Left lung (tissue), 10 donors: ENCODE results near the gene AARS2. TPM values are rescaled to one million over a fixed set of nuclear protein-coding genes. Genes with fewer than 3 reads are reported as not detected.

Source experiments
- ATAC-seq: fragments of 200-7000 bp; cut with Tn5 transposase; one replicate; pipeline ENCODE4 v1.9.1; 2020; ENCODE audit warnings: moderate library complexity
- DNase-seq, 4 donors: peaks; one replicate each; pipeline ENCODE4 v3.0.0-alpha.2; 2013 to 2020
- H3K27ac ChIP-seq, 2 donors: fragments of 200-600 bp; sonication (generic) in 1 of 2; one replicate each; pipeline versions ENCODE4 v1.5.0 to v1.8.0; 2020 to 2021
- H3K27me3 ChIP-seq, 2 donors: fragments of 200-600 bp; sonication (generic) in 1 of 2; one replicate each; pipeline versions ENCODE4 v1.5.0 to v1.8.0; 2020 to 2021
- H3K36me3 ChIP-seq, 2 donors: fragments of 200-600 bp; sonication (generic) in 1 of 2; one replicate each; pipeline versions ENCODE4 v1.5.0 to v1.8.0; 2020 to 2021
- H3K4me1 ChIP-seq, 2 donors: fragments of 200-600 bp; one replicate each; pipeline ENCODE4 v1.8.0; 2021
- H3K4me3 ChIP-seq, 2 donors: fragments of 200-600 bp; sonication (generic) in 1 of 2; one replicate each; pipeline versions ENCODE4 v1.5.0 to v1.8.0; 2020 to 2021; ENCODE audit warnings: mild to moderate bottlenecking in 1 of 2
- H3K9me3 ChIP-seq, 2 donors: fragments of 200-600 bp; sonication (generic) in 1 of 2; one replicate each; pipeline versions ENCODE4 v1.5.0 to v1.8.0; 2020 to 2021
- intact Hi-C, 2 donors: fragments of 100-400 bp; cut with DNase I; formaldehyde crosslinking; loops; one replicate each; pipeline versions ENCODE4 v1.11.2 to v1.14.2; 2022
- polyA plus RNA-seq, 6 donors: library from polyadenylated mRNA; unstranded; fragments of 120-200 nt; gene quantifications; one replicate each; pipeline ENCODE4 v1.2.1, GENCODE V29; 2013; ENCODE audit not compliant: insufficient read length in 6 of 6
- total RNA-seq, 2 donors: library from RNA; stranded (reverse); fragmentation: NEBNext Ultra II Directional; extraction: Animal tissue kit (Norgen Biotek cat#: 25700); gene quantifications; one replicate each; pipeline ENCODE4 v1.2.1, GENCODE V29; 2021
- TF ChIP-seq, protein P1 (sequence below), 2 donors: fragments of 200-600 bp; sonication (generic) in 1 of 2; IDR thresholded peaks; one replicate each; pipeline versions ENCODE4 v1.5.0 to v1.8.0; 2021; ENCODE audit warnings: antibody characterized with exemption in 2 of 2
- donor health status: DM: no; HTN: yes; CAD: no.
- donor health status: DM: no; HTN: no; CAD: no.

The AARS2 gene
- total and polyA plus RNA-seq, 8 donors, result 10.8 to 18.8 (median 16.2) TPM

DNA sequence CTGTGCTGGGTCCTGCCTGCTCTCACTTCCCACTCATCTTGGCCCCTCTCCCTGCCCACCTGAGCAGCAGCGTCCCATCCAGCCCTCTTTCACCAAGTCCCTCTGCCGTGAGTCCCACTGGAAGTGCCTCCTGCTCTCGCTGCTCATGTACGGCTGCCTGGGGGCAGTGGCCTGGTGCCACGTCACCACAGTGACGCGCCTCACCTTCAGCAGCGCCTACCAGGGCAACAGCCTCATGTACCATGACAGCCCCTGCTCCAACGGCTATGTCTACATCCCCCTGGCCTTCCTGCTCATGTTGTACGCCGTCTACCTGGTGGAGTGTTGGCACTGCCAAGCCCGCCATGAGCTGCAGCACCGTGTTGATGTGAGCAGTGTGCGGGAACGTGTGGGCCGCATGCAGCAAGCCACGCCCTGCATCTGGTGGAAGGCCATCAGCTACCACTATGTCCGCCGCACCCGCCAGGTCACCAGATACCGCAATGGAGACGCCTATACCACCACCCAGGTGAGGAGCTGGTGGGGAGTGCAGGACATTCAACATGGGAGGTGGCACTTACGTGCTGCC, 40.1 kb downstream of the AARS2 start:
- DNase-seq (no peak), ATAC-seq (no peak)
- Histone ChIP-seq H3K9me3 (no peaks in the 10 kb centered on the region), H3K4me3 (no peak overlapping the region), H3K36me3 (no peaks in the 10 kb centered on the region), H3K4me1 (peaks cover 0 to 30% of the 10 kb centered on the region in 2 donors), H3K27ac (no peak overlapping the region), H3K27me3 (peaks cover 59 to 100% of the 10 kb centered on the region in 2 donors)
- TF ChIP-seq, protein P1, sequence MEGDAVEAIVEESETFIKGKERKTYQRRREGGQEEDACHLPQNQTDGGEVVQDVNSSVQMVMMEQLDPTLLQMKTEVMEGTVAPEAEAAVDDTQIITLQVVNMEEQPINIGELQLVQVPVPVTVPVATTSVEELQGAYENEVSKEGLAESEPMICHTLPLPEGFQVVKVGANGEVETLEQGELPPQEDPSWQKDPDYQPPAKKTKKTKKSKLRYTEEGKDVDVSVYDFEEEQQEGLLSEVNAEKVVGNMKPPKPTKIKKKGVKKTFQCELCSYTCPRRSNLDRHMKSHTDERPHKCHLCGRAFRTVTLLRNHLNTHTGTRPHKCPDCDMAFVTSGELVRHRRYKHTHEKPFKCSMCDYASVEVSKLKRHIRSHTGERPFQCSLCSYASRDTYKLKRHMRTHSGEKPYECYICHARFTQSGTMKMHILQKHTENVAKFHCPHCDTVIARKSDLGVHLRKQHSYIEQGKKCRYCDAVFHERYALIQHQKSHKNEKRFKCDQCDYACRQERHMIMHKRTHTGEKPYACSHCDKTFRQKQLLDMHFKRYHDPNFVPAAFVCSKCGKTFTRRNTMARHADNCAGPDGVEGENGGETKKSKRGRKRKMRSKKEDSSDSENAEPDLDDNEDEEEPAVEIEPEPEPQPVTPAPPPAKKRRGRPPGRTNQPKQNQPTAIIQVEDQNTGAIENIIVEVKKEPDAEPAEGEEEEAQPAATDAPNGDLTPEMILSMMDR (IDR thresholded peaks at IDR 0.05), result no peak
- intact Hi-C loops, result no loop called here

DNA sequence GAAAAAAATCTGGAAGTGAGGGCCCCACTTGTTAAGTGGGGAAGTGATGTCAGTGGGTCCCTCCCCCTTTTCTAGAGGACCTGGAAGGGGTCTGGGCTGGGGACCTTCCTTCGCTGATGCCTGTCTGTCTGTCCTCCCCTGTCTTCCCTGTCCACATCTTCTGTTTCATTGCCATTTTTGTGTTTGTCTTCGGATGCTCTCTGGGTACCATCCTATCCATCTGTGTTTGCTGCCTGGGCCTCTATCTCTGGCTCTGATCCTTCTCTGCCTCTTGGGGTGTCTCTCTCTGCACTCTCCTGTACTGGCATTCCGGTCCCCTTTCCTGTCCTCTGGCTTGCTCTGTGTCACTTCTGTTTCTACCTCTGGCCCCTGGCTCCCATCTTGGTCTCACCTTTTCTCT, 40.6 kb downstream of the AARS2 start:
- no peak for ATAC-seq
- intact Hi-C loops, result no loop called here
- H3K27me3 ChIP-seq, result peaks cover 53 to 94% of the 10 kb centered on the region in 2 donors

DNA sequence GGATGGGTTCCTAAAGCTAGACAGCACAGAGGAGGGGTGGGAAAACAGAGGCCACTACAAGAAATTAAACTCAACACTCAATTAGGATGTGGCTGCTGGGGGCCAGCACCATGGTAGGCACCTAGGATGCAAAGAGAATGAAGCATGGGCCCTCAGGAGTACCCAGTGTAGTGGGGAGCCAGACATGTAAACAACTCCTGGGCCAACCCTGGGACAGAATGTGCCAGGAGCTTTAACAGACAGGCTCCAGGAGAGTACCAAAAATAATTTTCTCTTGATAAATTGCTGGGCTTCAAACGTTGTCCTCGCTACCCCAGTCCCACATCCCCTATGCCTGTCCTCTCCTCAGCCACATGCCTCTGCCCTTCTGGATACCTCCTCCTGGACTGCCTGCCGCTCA, 41.2 kb downstream of the AARS2 start:
- TF ChIP-seq, protein P1 (IDR thresholded peaks at IDR 0.05), result no peak
- Histone ChIP-seq H3K4me1 (peaks cover 0 to 30% of the 10 kb centered on the region in 2 donors), H3K27me3 (peaks cover 49 to 88% of the 10 kb centered on the region in 2 donors), H3K36me3 (no peaks in the 10 kb centered on the region), H3K27ac (no peak overlapping the region), H3K9me3 (no peaks in the 10 kb centered on the region), H3K4me3 (no peak overlapping the region)
- ATAC-seq (no peak), DNase-seq (no peak)
- intact Hi-C loops, result no loop called here

More for the DNA sequence above, 40.6 kb downstream of the AARS2 start:
- Histone ChIP-seq H3K4me3 (no peak overlapping the region), H3K27ac (no peak overlapping the region), H3K9me3 (no peaks in the 10 kb centered on the region), H3K36me3 (no peaks in the 10 kb centered on the region), H3K4me1 (peaks cover 0 to 30% of the 10 kb centered on the region in 2 donors)
- no peak for DNase-seq
- TF ChIP-seq, protein P1 (IDR thresholded peaks at IDR 0.05), result no peak

DNA sequence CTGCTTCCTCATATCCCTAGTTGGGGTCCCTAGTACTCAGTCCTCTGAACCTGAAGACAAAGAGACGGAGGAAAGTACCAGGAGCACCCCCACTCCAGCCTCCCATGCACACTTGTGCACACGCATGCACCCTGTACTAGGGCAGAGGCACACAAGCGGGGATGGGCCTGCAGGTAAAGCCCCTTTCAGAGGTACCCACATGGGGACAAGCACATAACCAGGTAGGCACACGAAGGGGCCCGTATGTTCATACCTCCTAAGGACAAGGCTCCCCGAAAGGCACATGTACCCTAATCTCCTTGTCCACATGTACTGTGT, 41.8 kb downstream of the AARS2 start:
- H3K27ac ChIP-seq, result no peak overlapping the region
- peaks cover 43 to 83% of the 10 kb centered on the region in 2 donors for H3K27me3 ChIP-seq
- ATAC-seq (no peak), DNase-seq (no peak)
- TF ChIP-seq, protein P1 (IDR thresholded peaks at IDR 0.05), result no peak
- peaks cover 0 to 29% of the 10 kb centered on the region in 2 donors for H3K4me1 ChIP-seq
- H3K36me3 ChIP-seq, result no peaks in the 10 kb centered on the region
- no peak overlapping the region for H3K4me3 ChIP-seq
- intact Hi-C loops, result no loop called here
- no peaks in the 10 kb centered on the region for H3K9me3 ChIP-seq

DNA sequence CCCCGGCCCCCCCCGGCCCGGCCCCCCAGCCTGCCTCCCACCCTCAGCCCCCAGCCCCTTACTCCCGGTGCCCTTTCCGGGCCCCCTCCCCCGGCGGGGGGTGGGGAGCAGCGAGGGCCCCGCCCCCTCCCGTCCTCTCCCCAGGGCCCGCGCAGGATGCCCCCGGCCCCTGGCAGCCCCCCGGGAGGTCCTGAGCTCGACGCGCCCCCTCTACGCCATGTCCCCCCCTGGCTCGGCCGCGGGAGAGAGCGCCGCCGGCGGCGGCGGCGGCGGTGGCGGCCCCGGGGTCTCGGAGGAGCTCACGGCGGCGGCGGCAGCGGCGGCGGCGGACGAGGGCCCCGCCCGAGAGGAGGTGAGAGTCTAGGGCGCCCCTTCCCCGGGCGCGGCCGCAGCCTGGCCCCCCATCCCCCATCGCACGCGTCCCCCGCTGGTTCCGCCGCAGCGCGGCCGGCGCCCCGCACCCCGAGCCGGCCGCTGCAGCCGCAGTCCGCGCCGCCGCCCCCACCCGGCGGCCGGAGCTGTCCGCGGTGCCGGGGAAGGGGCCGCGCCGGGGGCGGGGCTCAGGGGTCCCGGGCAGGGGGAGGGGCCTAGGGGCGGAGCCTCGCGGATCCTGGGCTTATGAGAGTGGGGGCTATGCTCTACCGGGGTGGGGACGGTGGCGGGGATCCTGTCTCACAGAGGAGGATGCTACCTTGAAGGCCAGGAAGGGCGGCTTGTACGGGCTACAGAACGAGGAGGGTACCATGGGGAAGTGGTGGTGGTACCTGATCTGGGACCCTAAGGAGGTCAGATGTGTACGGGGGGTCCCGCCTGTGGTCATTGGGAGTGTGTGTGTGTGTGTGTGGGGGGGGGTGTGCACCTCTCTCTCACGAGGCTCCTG, 42.4 kb downstream of the AARS2 start:
- ATAC-seq (no peak), DNase-seq (no peak)
- intact Hi-C loops, result no loop called here

More for the DNA sequence above, 42.4 kb downstream of the AARS2 start:
- TF ChIP-seq, protein P1 (IDR thresholded peaks at IDR 0.05), result no peak
- Histone ChIP-seq H3K4me3 (no peak overlapping the region), H3K36me3 (no peaks in the 10 kb centered on the region), H3K27ac (no peak overlapping the region), H3K27me3 (peaks cover 37 to 77% of the 10 kb centered on the region in 2 donors), H3K4me1 (peaks cover 0 to 29% of the 10 kb centered on the region in 2 donors), H3K9me3 (no peaks in the 10 kb centered on the region)
